GM18870 (cell line): ENCODE data around the gene SERP2.

ENCODE experiments used
- ATAC-seq: cut with Tn5 transposase; IDR thresholded peaks from one replicate; pipeline ENCODE4 v1.9.1; 2021; ENCODE audit warnings: moderate library complexity; ENCODE audit not compliant: unreplicated experiment

The SERP2 gene

DNA sequence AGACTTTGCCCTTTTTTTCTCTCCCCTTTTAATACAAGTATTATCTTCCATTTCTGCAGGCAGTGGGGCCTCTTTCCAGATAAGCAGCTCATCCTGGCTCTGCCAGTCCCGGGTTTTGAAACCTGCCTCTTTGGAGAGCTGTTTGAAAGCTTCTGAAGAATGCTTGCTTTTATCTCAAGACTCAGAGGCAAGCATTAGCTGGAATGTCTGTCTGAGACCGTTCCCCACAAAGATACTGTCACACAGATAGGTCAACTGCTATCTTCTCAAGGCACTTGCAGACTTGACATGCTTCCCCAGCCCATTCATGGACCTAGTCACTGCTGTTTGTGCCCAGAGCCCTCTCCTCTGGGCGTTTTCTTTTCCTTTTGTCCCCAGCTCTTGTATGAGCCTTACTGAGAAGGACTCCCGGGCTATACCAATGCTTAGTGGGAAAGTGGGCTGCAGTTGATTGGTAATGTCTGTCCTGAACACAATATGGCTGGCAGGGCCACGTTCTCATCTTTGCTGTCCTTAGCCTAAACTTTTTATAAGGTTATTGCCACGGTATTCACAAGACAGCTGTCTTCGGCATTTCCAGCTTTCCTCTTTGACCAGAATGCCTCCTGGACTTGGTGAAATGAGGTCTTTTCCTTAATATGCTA, 13.4 kb downstream of the SERP2 start:
- no peak for ATAC-seq

GRCh38 chr13:44388427-44389059, 14.9 kb downstream of the SERP2 start:
- no peak for ATAC-seq

GRCh38 chr13:44389060-44389666, 15.5 kb downstream of the SERP2 start:
- ATAC-seq: no peak

GRCh38 chr13:44389876-44390275, 16.3 kb downstream of the SERP2 start:
- no peak for ATAC-seq

GRCh38 chr13:44393391-44393790, 19.8 kb downstream of the SERP2 start:
- ATAC-seq: no peak

DNA sequence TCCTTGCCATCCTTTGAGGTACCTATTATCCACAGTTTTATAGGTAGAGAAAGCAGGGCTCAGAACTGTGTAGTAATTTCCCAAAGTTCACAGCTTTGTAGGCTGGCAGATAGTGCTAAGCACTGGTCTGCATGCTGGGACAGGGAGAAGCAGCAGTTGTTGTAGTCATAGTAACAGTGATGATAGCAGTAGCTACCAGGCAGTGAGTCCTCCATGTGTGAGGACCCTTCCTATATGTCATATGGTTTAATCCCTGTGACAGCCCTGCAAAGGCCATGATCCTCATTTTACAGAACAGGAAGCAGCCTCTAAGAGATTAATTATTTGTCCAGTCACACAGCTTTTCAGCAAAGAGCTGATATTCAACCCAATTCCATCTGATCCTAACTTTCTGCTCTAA, 21.0 kb downstream of the SERP2 start:
- ATAC-seq: no peak

- ATAC-seq: no peak
Observed at GRCh38 chr13:44395976-44396694, 22.5 kb downstream of the SERP2 start.

DNA sequence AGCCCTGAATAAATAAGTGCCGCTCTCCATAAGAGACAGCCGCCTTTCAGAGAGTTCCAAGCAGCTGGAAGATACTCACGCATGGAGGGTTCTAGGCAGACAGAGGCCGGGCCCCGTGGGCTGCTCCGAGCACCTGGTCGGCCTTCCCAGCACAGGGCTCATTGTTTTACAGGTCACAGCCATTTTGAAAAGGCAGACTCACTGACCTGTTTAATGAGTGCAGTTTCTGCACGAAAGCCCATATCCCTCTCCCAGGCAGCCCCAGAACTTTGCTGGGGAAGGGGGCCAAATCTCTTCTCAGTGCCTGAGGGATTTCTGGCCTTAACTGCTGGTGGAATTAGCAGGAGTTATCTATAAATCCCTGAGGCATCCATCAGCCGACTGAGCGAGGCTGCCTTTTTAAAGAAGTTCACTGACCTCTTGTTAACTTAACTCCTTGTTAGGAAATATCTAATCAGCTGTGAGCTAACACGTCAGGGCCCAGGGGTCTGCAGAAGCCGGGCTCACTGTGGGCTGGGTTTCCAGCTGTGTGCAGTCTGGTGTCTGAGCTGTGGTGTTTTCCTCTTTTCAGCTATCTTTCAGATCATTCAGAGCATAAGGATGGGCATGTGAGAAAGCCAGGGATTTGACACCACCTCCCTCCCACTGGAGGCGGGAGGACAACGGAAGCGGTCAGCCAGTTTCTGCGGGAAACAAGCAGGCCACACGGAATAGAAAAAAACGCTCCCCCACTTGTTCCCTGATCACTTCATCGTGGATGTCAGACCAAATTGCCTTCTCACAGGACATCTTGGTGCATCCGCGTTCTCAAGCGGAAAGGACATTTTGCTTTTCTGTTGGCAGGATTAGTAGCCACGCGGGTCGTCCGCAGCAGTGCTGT, 23.3 kb downstream of the SERP2 start:
- ATAC-seq: no peak

- ATAC-seq: no peak
Observed at GRCh38 chr13:44397766-44398223, 24.2 kb downstream of the SERP2 start.

DNA sequence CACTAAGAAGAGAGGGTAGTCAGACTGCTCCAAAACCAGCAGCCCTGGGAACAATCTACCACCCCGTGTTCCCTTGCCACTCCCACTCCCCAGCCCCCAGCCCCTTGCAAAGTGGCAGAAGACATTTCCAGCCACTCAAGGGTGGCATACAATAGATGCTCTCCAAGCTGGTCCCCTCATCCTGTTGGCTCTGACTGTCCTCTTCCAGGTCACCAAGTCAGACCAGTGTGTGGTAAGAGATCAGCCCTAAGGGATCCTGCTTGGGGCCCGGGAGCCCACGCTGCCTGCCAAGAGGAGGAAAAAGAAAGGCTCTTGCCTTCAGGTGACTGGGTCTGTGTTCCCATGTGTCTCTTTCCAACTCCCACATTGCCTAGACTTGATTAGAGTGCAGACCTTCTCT, 25.0 kb downstream of the SERP2 start:
- ATAC-seq: no peak

GRCh38 chr13:44399074-44399473, 25.4 kb downstream of the SERP2 start:
- no peak for ATAC-seq

DNA sequence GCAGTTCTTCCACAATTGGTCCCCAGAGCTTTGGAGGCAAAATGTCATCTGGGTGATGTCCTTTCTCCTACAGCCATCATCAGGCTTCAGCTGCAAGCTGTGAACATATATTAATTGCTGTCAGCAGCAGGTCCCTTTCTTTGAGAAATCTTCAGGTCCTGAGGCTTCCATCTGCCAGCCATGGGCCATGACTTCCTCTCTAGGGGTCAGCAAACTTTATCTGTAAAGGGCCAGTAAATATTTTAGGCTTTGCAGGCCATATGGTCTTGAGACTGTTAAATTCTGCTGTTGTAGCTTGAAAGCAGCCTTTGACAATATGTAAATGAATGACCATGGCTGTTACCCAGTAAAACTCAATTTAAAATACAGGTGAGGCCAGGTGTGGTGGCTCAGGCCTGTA, 27.1 kb downstream of the SERP2 start:
- no peak for ATAC-seq

- no peak for ATAC-seq
Observed at GRCh38 chr13:44401577-44401976, 28.0 kb downstream of the SERP2 start.

DNA sequence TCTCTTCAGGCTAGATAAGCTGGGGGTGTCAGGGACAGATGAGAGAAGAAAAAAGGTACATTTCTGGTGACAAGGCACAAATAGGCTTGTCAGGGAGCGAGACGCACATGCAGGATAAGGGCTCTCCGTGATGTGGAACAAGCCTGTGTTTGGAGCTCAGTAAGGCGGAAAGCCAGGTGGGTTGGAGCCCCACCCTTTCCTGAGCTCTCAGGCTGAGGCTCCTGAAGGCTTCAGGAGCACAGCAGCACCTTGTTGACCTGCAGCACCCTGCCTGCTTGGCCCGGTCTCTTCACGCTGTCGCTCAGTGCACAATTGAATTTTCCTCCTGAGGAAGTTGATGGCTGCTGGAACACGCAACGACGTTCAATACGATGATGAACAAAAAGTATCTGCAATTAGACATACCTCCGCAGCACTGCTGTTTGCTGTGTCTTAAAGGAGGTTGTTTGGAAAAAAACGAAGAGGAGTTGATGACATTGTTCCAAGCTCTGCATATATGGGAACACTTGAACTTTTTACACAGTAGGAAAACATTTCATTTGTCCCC, 29.3 kb downstream of the SERP2 start:
- no peak for ATAC-seq

- no peak for ATAC-seq
Observed at GRCh38 chr13:44403461-44404056, 29.9 kb downstream of the SERP2 start.

- ATAC-seq: no peak
Observed at GRCh38 chr13:44404261-44405132, 30.9 kb downstream of the SERP2 start.

DNA sequence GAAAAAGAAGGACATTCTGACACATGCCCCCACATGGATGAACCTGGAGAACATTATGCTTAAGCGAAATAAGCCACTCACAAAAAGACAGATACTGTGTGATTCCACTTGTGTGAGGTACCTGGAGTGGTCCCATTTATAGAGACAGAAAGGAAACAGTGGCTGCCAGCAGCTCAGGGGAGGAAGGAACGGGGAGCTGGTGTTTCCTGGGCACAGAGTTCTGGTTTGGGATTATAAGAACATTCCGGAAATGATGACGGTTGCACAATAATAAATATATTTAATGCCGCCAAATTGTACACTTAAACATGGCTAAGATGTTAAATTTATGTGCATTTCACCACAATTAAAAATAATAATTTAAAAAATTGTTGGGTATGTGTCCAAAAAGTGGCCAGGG, 33.0 kb downstream of the SERP2 start:
- no peak for ATAC-seq

- ATAC-seq: no peak
Observed at GRCh38 chr13:44407379-44407778, 33.8 kb downstream of the SERP2 start.

DNA sequence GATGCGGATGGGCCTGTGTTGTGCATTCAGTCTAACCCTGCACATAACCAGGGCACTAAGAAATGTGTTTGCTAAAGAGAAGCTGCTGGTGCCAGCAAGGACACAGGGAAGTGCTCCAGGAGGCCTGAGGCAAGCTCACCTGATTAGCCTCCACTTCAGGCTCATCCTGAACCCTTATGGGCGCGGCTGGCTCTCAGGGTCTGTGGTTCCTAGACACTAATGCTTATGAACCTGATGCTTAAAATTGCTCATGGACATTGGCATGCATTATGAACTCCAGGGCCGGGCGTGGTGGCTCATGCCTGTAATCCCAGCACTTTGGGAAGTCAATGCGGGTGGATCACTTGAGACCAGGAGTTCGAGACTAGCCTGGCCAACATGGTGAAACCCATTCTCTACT, 34.3 kb downstream of the SERP2 start:
- no peak for ATAC-seq
